ENCODE results near the gene DEFB121.

DEFB121 gene

GRCh38 chr20:31363295-31363694 is 42.7 kb downstream of the DEFB121 start:
- no peak for DNase-seq (ENCODE audit: low read depth in 2 of 2)

GRCh38 chr20:31355981-31356380 is 50.0 kb downstream of the DEFB121 start:
- DNase-seq (ENCODE audit: low read depth in 2 of 2): no peak

Data from activated CD4-positive, alpha-beta T cell treated with anti-CD3 and anti-CD28 coated beads for 24 hours (primary cell).